GM21576 (cell line): ENCODE measurements around the gene RNF6.

ENCODE experiments used
- ATAC-seq: cut with Tn5 transposase; IDR thresholded peaks from one replicate; pipeline ENCODE4 v1.9.1; 2021; ENCODE audit warnings: mild to moderate bottlenecking, moderate library complexity; ENCODE audit not compliant: unreplicated experiment

The RNF6 gene

GRCh38 chr13:26168237-26168814 lies 53.8 kb downstream of the RNF6 start:
- ATAC-seq: no peak

DNA sequence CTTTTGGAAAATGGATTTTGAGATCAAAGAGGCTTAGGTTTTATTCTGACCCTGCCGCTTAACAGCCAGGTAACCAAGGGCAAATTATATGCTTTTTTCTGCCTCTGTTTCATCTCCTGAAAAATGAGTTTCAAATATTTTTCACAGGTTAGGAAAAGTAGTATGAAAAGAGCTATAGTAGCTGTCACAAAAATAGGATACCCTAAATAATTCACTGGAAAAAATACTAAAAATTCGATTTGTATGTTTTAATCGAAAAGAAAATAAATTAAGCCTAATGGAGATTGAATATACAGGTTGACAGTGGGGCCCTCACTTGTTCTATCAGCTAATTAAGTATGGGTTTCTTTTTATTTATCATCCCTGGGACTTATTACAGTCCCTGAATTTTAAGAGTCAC lies 58.3 kb downstream of the RNF6 start:
- ATAC-seq: no peak
